Measurements from ENCODE around the gene NENF. TPM values are rescaled to one million over a fixed set of nuclear protein-coding genes. Genes with fewer than 3 reads are reported as not detected.
"Not testable (repeated sequence)": the region's sequence is repeated elsewhere in the genome, so short reads cannot be mapped to it uniquely, and the experiment has no call there.

NENF gene
- total RNA-seq, 1 donor from 2014 or later: 29.7 TPM

- Mint-ChIP-seq H3K27me3 (ENCODE audit: insufficient read depth) (peaks cover 7% of the 10 kb centered on the region), H3K4me1 (ENCODE audit: low read depth) (no peaks in the 10 kb centered on the region), H3K27ac (no peak overlapping the region), H3K9me3 (no peaks in the 10 kb centered on the region), H3K36me3 (ENCODE audit: low read depth) (no peaks in the 10 kb centered on the region), H3K4me3 (no peak overlapping the region)
- no peak for DNase-seq (ENCODE audit: low spot score)
- intact Hi-C loops (cut with micrococcal nuclease): no loop called here
These were observed 38.6 kb downstream of the NENF start for GRCh38 chr1:212471286-212471685.

GRCh38 chr1:212471891-212472675 lies 39.4 kb downstream of the NENF start:
- peaks cover 7% of the 10 kb centered on the region for H3K27me3 Mint-ChIP-seq (ENCODE audit: insufficient read depth)
- H3K4me1 Mint-ChIP-seq (ENCODE audit: low read depth): peaks cover 3% of the 10 kb centered on the region
- H3K27ac Mint-ChIP-seq: no peak overlapping the region
- intact Hi-C loops (cut with micrococcal nuclease): no loop called here
- H3K36me3 Mint-ChIP-seq (ENCODE audit: low read depth): no peaks in the 10 kb centered on the region
- no peak for DNase-seq (ENCODE audit: low spot score)
- H3K4me3 Mint-ChIP-seq: no peak overlapping the region
- H3K9me3 Mint-ChIP-seq: no peaks in the 10 kb centered on the region

DNA sequence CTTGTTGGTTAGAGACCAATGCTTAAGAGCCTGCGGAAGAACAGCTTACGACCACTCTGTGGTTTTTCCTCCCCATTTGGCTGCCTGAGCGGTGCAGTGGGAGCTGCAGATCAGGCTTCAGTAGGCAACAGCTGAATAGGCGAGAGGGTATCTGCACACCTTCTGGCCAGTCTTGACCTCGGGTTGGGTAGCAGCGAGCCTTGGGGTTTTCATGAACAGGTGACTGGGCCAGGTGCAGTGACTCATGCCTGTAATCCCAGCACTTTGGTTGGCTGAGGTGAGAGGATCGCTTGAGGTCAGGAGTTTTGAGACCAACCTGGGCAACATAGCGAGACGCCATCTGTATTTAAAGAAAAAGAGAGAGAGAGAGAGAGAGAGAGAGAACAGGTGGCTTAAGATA lies 41.0 kb downstream of the NENF start:
- peaks cover 15% of the 10 kb centered on the region for H3K4me1 Mint-ChIP-seq (ENCODE audit: low read depth)
- no peak overlapping the region for H3K4me3 Mint-ChIP-seq
- no peaks in the 10 kb centered on the region for H3K36me3 Mint-ChIP-seq (ENCODE audit: low read depth)
- peaks cover 7% of the 10 kb centered on the region for H3K27me3 Mint-ChIP-seq (ENCODE audit: insufficient read depth)
- intact Hi-C loops (cut with micrococcal nuclease): no loop called here
- no peaks in the 10 kb centered on the region for H3K9me3 Mint-ChIP-seq
- DNase-seq (ENCODE audit: low spot score): no peak
- H3K27ac Mint-ChIP-seq: no peak overlapping the region

DNA sequence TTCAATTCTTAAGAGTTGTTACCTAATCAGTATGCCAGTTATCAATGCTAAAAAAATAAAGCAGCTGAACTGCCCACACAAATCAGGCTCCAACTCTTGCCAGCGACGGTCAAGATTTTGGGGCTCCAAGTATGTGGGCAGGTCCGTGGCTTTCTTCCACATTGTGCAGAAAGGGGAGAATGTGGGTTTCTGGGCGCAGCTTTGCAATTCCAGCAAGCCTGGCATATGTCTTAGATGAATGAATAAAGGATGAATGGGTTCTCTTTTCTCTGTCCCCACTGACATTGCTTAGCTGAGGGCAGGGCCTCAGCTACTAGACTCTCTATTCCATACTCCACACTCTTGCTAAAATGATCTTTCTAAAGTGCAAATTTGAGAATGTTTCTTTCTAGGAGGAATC lies 42.4 kb downstream of the NENF start:
- intact Hi-C loops (cut with micrococcal nuclease): loop anchor here (5.0 kb wide), 1 partner anchor 82 kb away; no protein-coding TSS in a partner anchor
- Mint-ChIP-seq H3K4me3 (no peak overlapping the region), H3K27me3 (ENCODE audit: insufficient read depth) (peaks cover 3% of the 10 kb centered on the region)

DNA sequence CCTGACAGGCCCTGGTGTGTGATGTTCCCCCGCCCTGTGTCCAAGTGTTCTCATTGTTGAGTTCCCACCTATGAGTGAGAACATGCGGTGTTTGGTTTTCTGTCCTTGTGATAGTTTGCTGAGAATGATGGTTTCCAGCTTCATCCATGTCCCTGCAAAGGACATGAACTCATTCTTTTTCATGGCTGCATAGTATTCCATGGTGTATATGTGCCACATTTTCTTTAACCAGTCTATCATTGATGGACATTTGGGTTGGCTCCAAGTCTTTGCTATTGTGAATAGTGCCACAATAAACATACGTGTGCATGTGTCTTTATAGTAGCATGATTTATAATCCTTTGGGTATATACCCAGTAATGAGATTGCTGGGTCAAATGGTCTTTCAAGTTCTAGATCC lies 43.1 kb downstream of the NENF start:
- not testable (repeated sequence) for H3K4me3 Mint-ChIP-seq; H3K36me3 Mint-ChIP-seq (ENCODE audit: low read depth); H3K9me3 Mint-ChIP-seq; H3K27ac Mint-ChIP-seq; H3K27me3 Mint-ChIP-seq (ENCODE audit: insufficient read depth); DNase-seq (ENCODE audit: low spot score)
- peaks cover 15% of the 10 kb centered on the region for H3K4me1 Mint-ChIP-seq (ENCODE audit: low read depth)
- intact Hi-C loops (cut with micrococcal nuclease): loop anchor here (5.0 kb wide), 1 partner anchor 81 kb away; no protein-coding TSS in a partner anchor

More for the DNA sequence above, 42.4 kb downstream of the NENF start:
- Mint-ChIP-seq H3K9me3 (no peaks in the 10 kb centered on the region), H3K27ac (no peak overlapping the region), H3K36me3 (ENCODE audit: low read depth) (no peaks in the 10 kb centered on the region), H3K4me1 (ENCODE audit: low read depth) (peaks cover 15% of the 10 kb centered on the region)
- no peak for DNase-seq (ENCODE audit: low spot score)

GRCh38 chr1:212477014-212477679 lies 44.4 kb downstream of the NENF start:
- peaks cover 15% of the 10 kb centered on the region for H3K4me1 Mint-ChIP-seq (ENCODE audit: low read depth)
- no peaks in the 10 kb centered on the region for H3K9me3 Mint-ChIP-seq
- peak; percentile 71 for DNase-seq (ENCODE audit: low spot score)
- no peaks in the 10 kb centered on the region for H3K36me3 Mint-ChIP-seq (ENCODE audit: low read depth)
- intact Hi-C loops (cut with micrococcal nuclease): loop anchor here (1.0 to 5.0 kb wide), 8 partner anchors 80 to 518 kb away; partner anchors contain the start of gene BATF3
- peaks cover 9% of the 10 kb centered on the region for H3K27me3 Mint-ChIP-seq (ENCODE audit: insufficient read depth)
- no peak overlapping the region for H3K4me3 Mint-ChIP-seq
- no peak overlapping the region for H3K27ac Mint-ChIP-seq

- Mint-ChIP-seq H3K4me1 (ENCODE audit: low read depth) (peaks cover 15% of the 10 kb centered on the region), H3K27ac (no peak overlapping the region), H3K4me3 (no peak overlapping the region), H3K36me3 (ENCODE audit: low read depth) (no peaks in the 10 kb centered on the region), H3K27me3 (ENCODE audit: insufficient read depth) (peaks cover 9% of the 10 kb centered on the region), H3K9me3 (no peaks in the 10 kb centered on the region)
- no peak for DNase-seq (ENCODE audit: low spot score)
- intact Hi-C loops (cut with micrococcal nuclease): loop anchor here (1.0 to 5.0 kb wide), 8 partner anchors 79 to 517 kb away; partner anchors contain the start of gene BATF3
These were observed 45.2 kb downstream of the NENF start for GRCh38 chr1:212477680-212478466.

GRCh38 chr1:212478467-212479025 lies 45.8 kb downstream of the NENF start:
- Mint-ChIP-seq H3K27me3 (ENCODE audit: insufficient read depth) (peaks cover 9% of the 10 kb centered on the region), H3K4me3 (no peak overlapping the region), H3K4me1 (ENCODE audit: low read depth) (peaks cover 15% of the 10 kb centered on the region), H3K36me3 (ENCODE audit: low read depth) (no peaks in the 10 kb centered on the region), H3K9me3 (no peaks in the 10 kb centered on the region), H3K27ac (no peak overlapping the region)
- no peak for DNase-seq (ENCODE audit: low spot score)
- intact Hi-C loops (cut with micrococcal nuclease): loop anchor here (5.0 kb wide), 1 partner anchor 79 kb away; no protein-coding TSS in a partner anchor

DNA sequence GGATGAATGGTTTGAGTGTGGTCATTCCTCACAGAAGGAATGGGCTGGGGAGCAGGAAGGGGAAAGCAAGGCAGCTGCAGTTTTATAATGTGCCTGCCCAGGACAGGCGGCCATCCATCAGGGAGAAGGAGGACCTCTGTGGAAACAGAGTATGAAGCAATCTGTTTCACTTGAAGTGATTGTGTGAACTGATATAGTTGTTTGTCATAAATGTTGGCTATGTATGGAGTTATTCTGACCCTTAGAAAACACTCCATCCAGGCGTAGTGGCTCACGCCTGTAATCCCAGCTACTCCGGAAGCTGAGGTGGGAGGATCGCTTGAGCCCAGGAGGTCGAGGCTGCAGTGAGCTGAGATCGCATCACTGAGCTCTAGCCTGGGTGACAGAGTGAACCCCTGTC lies 46.5 kb downstream of the NENF start:
- Mint-ChIP-seq H3K4me3 (no peak overlapping the region), H3K36me3 (ENCODE audit: low read depth) (no peaks in the 10 kb centered on the region), H3K9me3 (no peaks in the 10 kb centered on the region), H3K27ac (no peak overlapping the region), H3K27me3 (ENCODE audit: insufficient read depth) (peaks cover 9% of the 10 kb centered on the region), H3K4me1 (ENCODE audit: low read depth) (peaks cover 15% of the 10 kb centered on the region)
- intact Hi-C loops (cut with micrococcal nuclease): loop anchor here (5.0 kb wide), 1 partner anchor 78 kb away; no protein-coding TSS in a partner anchor
- DNase-seq (ENCODE audit: low spot score): no peak

- H3K4me3 Mint-ChIP-seq; H3K36me3 Mint-ChIP-seq (ENCODE audit: low read depth); H3K9me3 Mint-ChIP-seq; DNase-seq (ENCODE audit: low spot score); H3K27ac Mint-ChIP-seq; H3K27me3 Mint-ChIP-seq (ENCODE audit: insufficient read depth); intact Hi-C loops (cut with micrococcal nuclease): not testable (repeated sequence)
- peaks cover 15% of the 10 kb centered on the region for H3K4me1 Mint-ChIP-seq (ENCODE audit: low read depth)
These were observed 48.2 kb downstream of the NENF start for GRCh38 chr1:212480711-212481437.

GRCh38 chr1:212481438-212481767 lies 48.7 kb downstream of the NENF start:
- H3K9me3 Mint-ChIP-seq: no peaks in the 10 kb centered on the region
- DNase-seq (ENCODE audit: low spot score): no peak
- H3K4me3 Mint-ChIP-seq: no peak overlapping the region
- H3K27me3 Mint-ChIP-seq (ENCODE audit: insufficient read depth): peaks cover 8% of the 10 kb centered on the region
- intact Hi-C loops (cut with micrococcal nuclease): no loop called here
- no peaks in the 10 kb centered on the region for H3K36me3 Mint-ChIP-seq (ENCODE audit: low read depth)
- H3K27ac Mint-ChIP-seq: no peak overlapping the region
- H3K4me1 Mint-ChIP-seq (ENCODE audit: low read depth): peaks cover 15% of the 10 kb centered on the region

GRCh38 chr1:212482006-212482636 lies 49.4 kb downstream of the NENF start:
- intact Hi-C loops (cut with micrococcal nuclease): no loop called here
- H3K4me1 Mint-ChIP-seq (ENCODE audit: low read depth): peaks cover 11% of the 10 kb centered on the region
- H3K4me3 Mint-ChIP-seq: no peak overlapping the region
- no peaks in the 10 kb centered on the region for H3K9me3 Mint-ChIP-seq
- DNase-seq (ENCODE audit: low spot score): no peak
- no peaks in the 10 kb centered on the region for H3K36me3 Mint-ChIP-seq (ENCODE audit: low read depth)
- H3K27ac Mint-ChIP-seq: no peak overlapping the region
- H3K27me3 Mint-ChIP-seq (ENCODE audit: insufficient read depth): peaks cover 8% of the 10 kb centered on the region
